Retinal pigment epithelial cell (primary cell): ENCODE results near the gene LEF1.

Source experiments
- DNase-seq: peaks from one replicate; pipeline ENCODE4 v3.0.0-alpha.2; 2010; ENCODE audit warnings: low read depth
- H3K4me3 ChIP-seq: 2 replicates; pipeline ENCODE4 v1.5.1; 2011; ENCODE audit warnings: mild to moderate bottlenecking, low read length, control low read depth, moderate library complexity
- CTCF ChIP-seq: conservative IDR thresholded peaks from 2 replicates; pipeline ENCODE4 v1.5.1; 2011; ENCODE audit warnings: low read depth, low read length, control low read depth, inconsistent platforms

Gene LEF1

GRCh38 chr4:108007984-108008383 lies 160.7 kb downstream of the LEF1 start:
- DNase-seq = no peak
- no peak overlapping the region for H3K4me3 ChIP-seq
- no peak for TF ChIP-seq CTCF

DNA sequence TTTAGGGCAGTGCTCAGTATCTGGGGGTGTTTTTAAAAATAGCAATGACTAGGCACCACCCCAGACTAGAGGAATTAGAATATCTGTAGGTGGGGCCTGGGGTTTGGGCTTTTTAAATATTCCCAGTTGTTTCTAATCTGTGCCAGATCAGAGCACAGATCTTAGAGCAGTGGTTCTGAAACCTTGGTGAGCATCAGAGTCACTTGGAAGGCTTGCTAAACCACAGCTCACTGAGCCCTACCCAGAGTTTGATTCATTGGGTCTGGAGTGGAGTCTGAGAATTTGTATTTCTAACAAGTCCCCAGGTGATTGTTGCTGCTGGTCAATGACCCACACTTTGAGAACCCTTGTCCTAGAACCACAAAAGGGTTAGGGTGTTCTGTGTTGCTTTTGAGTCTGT lies 162.4 kb downstream of the LEF1 start:
- no peak for DNase-seq
- no peak for TF ChIP-seq CTCF

DNA sequence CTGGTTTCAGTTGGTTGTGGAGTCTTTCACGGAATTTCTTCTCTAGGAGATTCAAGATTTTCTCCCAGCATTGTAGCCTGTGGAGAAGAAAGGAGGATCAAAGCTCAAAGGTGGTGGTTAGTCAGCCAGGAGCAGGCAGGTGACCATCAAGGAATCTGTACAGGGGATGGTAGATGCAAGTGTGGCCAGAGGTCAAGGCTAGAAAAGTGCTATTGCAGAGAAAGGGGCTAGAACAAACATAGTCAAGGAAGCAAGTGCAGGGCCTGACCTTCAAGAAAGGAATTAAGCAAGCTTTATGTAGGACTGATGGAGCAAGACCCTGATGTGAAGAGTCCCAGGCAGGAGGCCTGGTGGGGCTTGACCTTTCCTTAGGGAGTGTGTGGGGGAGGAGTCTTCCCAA lies 162.9 kb downstream of the LEF1 start:
- no peak overlapping the region for H3K4me3 ChIP-seq
- no peak for DNase-seq
- no peak for TF ChIP-seq CTCF

More for the DNA sequence above, 162.4 kb downstream of the LEF1 start:
- H3K4me3 ChIP-seq = no peak overlapping the region

- TF ChIP-seq CTCF = no peak
- no peak overlapping the region for H3K4me3 ChIP-seq
- no peak for DNase-seq
These were observed 164.1 kb downstream of the LEF1 start for GRCh38 chr4:108004646-108005045.

DNA sequence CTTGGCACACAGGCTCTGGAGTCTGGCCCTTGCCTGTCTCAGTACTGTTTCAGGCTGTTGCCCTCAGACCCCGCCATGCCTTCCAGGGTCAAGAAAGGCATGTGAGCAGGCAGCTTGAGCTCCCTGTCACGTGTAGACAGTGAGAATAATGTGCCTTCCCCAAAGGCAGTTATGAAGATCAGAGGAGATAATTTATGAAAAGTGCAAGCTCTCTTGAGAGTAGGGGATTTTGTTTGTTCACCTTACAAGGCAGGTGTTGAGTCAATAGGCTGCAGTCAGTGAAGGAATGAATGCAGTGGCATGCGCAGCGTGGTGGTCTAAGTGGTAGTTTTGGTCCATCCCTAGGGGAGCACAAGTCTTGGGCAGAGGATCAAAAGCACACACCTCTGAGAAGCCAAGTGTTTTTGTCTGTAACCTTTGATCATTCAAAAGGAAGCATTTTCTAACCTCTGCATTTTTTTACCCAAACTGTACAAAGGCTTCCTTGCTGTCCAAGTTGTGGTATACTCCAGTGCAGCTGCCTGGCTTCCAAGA lies 164.7 kb downstream of the LEF1 start:
- DNase-seq = no peak
- TF ChIP-seq CTCF = no peak
- H3K4me3 ChIP-seq = no peak overlapping the region

DNA sequence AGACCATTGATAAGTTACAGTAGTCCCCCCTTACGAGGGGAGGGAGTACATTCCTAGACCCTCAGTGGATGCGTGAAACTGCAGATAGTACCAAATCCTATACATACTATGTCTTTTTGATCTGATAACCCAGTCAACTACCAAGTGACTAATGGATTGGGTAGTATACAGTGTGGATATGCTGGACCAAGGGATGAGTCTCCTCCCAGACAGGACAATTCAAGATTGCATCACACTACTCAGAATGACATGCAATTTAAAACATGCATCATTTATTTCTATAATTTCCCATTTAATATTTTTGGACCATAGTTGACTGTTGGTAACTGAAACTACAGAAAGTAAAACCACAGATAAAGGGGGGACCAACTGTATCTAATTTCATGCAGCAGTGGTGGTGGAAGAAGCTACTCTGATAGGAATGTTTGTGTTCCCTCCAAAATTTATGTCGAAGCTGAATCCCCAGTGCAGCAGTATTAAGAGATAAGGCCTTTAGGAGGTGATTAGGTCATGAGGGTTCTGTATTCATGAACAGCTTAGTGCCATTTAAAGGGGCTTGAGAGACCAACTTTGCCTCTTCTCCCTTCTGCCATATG lies 167.1 kb downstream of the LEF1 start:
- no peak overlapping the region for H3K4me3 ChIP-seq
- no peak for TF ChIP-seq CTCF
- no peak for DNase-seq

- no peak for DNase-seq
- TF ChIP-seq CTCF = no peak
These were observed 168.7 kb downstream of the LEF1 start for GRCh38 chr4:107999932-108000539.

More at GRCh38 chr4:107999932-108000539, 168.7 kb downstream of the LEF1 start:
- H3K4me3 ChIP-seq = no peak overlapping the region
